HG02943 (cell line): ENCODE measurements around the gene SH3RF1.

ENCODE experiments used
- ATAC-seq: cut with Tn5 transposase; IDR thresholded peaks from one replicate; pipeline ENCODE4 v1.9.1; 2021; ENCODE audit warnings: mild to moderate bottlenecking, low read depth, moderate library complexity; ENCODE audit not compliant: unreplicated experiment

The SH3RF1 gene

GRCh38 chr4:169167957-169168858 lies 102.5 kb downstream of the SH3RF1 start:
- peak; percentile 92 for ATAC-seq

GRCh38 chr4:169164669-169165415 lies 105.9 kb downstream of the SH3RF1 start:
- ATAC-seq, result no peak

- no peak for ATAC-seq
Measured at GRCh38 chr4:169163947-169164668, 106.6 kb downstream of the SH3RF1 start.

- no peak for ATAC-seq
Measured at GRCh38 chr4:169163495-169163894, 107.3 kb downstream of the SH3RF1 start.

- no peak for ATAC-seq
Measured at GRCh38 chr4:169160825-169161224, 109.9 kb downstream of the SH3RF1 start.

GRCh38 chr4:169159624-169160171 lies 111.1 kb downstream of the SH3RF1 start:
- ATAC-seq, result no peak

GRCh38 chr4:169158861-169159260 lies 111.9 kb downstream of the SH3RF1 start:
- no peak for ATAC-seq

GRCh38 chr4:169158046-169158445 lies 112.7 kb downstream of the SH3RF1 start:
- no peak for ATAC-seq

- no peak for ATAC-seq
Measured at GRCh38 chr4:169156392-169156791, 114.4 kb downstream of the SH3RF1 start.

- ATAC-seq, result no peak
Measured at GRCh38 chr4:169154121-169154520, 116.6 kb downstream of the SH3RF1 start.

- no peak for ATAC-seq
Measured at GRCh38 chr4:169153481-169154087, 117.2 kb downstream of the SH3RF1 start.

GRCh38 chr4:169152899-169153298 lies 117.9 kb downstream of the SH3RF1 start:
- no peak for ATAC-seq

GRCh38 chr4:169152098-169152497 lies 118.7 kb downstream of the SH3RF1 start:
- no peak for ATAC-seq

GRCh38 chr4:169151671-169152070 lies 119.1 kb downstream of the SH3RF1 start:
- ATAC-seq, result no peak

- ATAC-seq, result no peak
Measured at GRCh38 chr4:169150806-169151205, 120.0 kb downstream of the SH3RF1 start.

- ATAC-seq, result no peak
Measured at GRCh38 chr4:169148885-169149284, 121.9 kb downstream of the SH3RF1 start.

- no peak for ATAC-seq
Measured at GRCh38 chr4:169147191-169147590, 123.6 kb downstream of the SH3RF1 start.

- ATAC-seq, result no peak
Measured at GRCh38 chr4:169144061-169144600, 126.6 kb downstream of the SH3RF1 start.

GRCh38 chr4:169143335-169143734 lies 127.4 kb downstream of the SH3RF1 start:
- ATAC-seq, result no peak

GRCh38 chr4:169142906-169143305 lies 127.8 kb downstream of the SH3RF1 start:
- no peak for ATAC-seq
